Osteoblast (primary cell): ENCODE measurements around the gene FUBP3. TPM values are rescaled to one million over a fixed set of nuclear protein-coding genes. Genes with fewer than 3 reads are reported as not detected.

Experiments used
- DNase-seq: peaks from one replicate; pipeline ENCODE4 v3.0.0; 2011; ENCODE audit warnings: low spot score, mixed read lengths; ENCODE audit not compliant: insufficient read length; ENCODE audit errors: missing footprints
- H2AFZ ChIP-seq: 2 replicates; pipeline ENCODE4 v1.6.0; 2011; ENCODE audit warnings: mild to moderate bottlenecking, low read length
- H3K27ac ChIP-seq: 2 replicates; pipeline ENCODE4 v1.5.1; 2011; ENCODE audit warnings: mild to moderate bottlenecking, low read depth, low read length, moderate library complexity
- H3K27me3 ChIP-seq: 2 replicates; pipeline ENCODE4 v1.6.0; 2012; ENCODE audit warnings: mild to moderate bottlenecking, control low read depth, inconsistent platforms, low read length, moderate library complexity; ENCODE audit not compliant: insufficient read depth
- H3K36me3 ChIP-seq: 2 replicates; pipeline ENCODE4 v1.5.1; 2011; ENCODE audit warnings: mild to moderate bottlenecking, low read length, control low read depth, moderate library complexity; ENCODE audit not compliant: insufficient read depth
- H3K4me1 ChIP-seq: 2 replicates; pipeline ENCODE4 v1.5.1; 2011; ENCODE audit warnings: mild to moderate bottlenecking, low read length, control low read depth, moderate library complexity; ENCODE audit not compliant: insufficient read depth
- H3K4me2 ChIP-seq: 2 replicates; pipeline ENCODE4 v1.6.0; 2011; ENCODE audit warnings: mild to moderate bottlenecking, low read length; ENCODE audit not compliant: insufficient read depth
- H3K4me3 ChIP-seq: fragments of 200-600 bp; sonication (generic); 3 replicates; pipeline ENCODE4 v1.5.1; 2012; ENCODE audit warnings: mild to moderate bottlenecking, low read length, inconsistent platforms; ENCODE audit not compliant: insufficient read depth
- H3K79me2 ChIP-seq: 2 replicates; pipeline ENCODE4 v1.6.0; 2012; ENCODE audit warnings: mild to moderate bottlenecking, low read length, control low read depth, inconsistent platforms; ENCODE audit not compliant: insufficient read depth
- H3K9me3 ChIP-seq: 2 replicates; pipeline ENCODE4 v1.5.1; 2011; ENCODE audit warnings: low read depth, low read length, control low read depth
- H4K20me1 ChIP-seq: 2 replicates; pipeline ENCODE4 v1.6.0; 2012; ENCODE audit warnings: mild to moderate bottlenecking, low read length, control low read depth; ENCODE audit not compliant: insufficient read depth
- CTCF ChIP-seq: IDR thresholded peaks from 2 replicates; pipeline ENCODE4 v1.5.1; 2011; ENCODE audit warnings: mild to moderate bottlenecking, low read depth, low read length, moderate library complexity; ENCODE audit errors: extremely low read depth
- total RNA-seq: library from RNA; depleted of rRNA; stranded (reverse); fragments of >200 nt; gene quantifications from 2 replicates; pipeline ENCODE4 v1.2.3, GENCODE V29; 2012

Gene FUBP3
- total RNA-seq, 1 donor, result 45.6 TPM

- H2AFZ ChIP-seq, result no peak overlapping the region
- H3K4me3 ChIP-seq, result no peak overlapping the region
- H3K4me1 ChIP-seq, result no peaks in the 10 kb centered on the region
- H3K9me3 ChIP-seq, result no peaks in the 10 kb centered on the region
- no peak overlapping the region for H3K27ac ChIP-seq
- no peaks in the 10 kb centered on the region for H3K27me3 ChIP-seq
- H4K20me1 ChIP-seq, result no peaks in the 10 kb centered on the region
- no peak overlapping the region for H3K4me2 ChIP-seq
- H3K79me2 ChIP-seq, result no peaks in the 10 kb centered on the region
- no peaks in the 10 kb centered on the region for H3K36me3 ChIP-seq
- DNase-seq, result no peak
- TF ChIP-seq CTCF, result no peak
Measured at GRCh38 chr9:130675396-130675795, 96.0 kb downstream of the FUBP3 start.

- H3K4me1 ChIP-seq, result peaks cover 10% of the 10 kb centered on the region
- H3K79me2 ChIP-seq, result no peaks in the 10 kb centered on the region
Measured at GRCh38 chr9:130677252-130677651, 97.9 kb downstream of the FUBP3 start.

GRCh38 chr9:130680836-130681768, 101.7 kb downstream of the FUBP3 start:
- peaks cover 12% of the 10 kb centered on the region for H3K4me1 ChIP-seq
- H3K27me3 ChIP-seq, result no peaks in the 10 kb centered on the region
- H3K27ac ChIP-seq, result no peak overlapping the region
- no peaks in the 10 kb centered on the region for H3K79me2 ChIP-seq
- peak; percentile 100 for DNase-seq
- peak overlapping the region; percentile 89 for H2AFZ ChIP-seq
- H3K4me3 ChIP-seq, result peak overlapping the region; percentile 72
- TF ChIP-seq CTCF, result no peak
- no peaks in the 10 kb centered on the region for H4K20me1 ChIP-seq
- H3K9me3 ChIP-seq, result no peaks in the 10 kb centered on the region
- peak overlapping the region; percentile 83 for H3K4me2 ChIP-seq
- H3K36me3 ChIP-seq, result no peaks in the 10 kb centered on the region

More at GRCh38 chr9:130677252-130677651, 97.9 kb downstream of the FUBP3 start:
- Histone ChIP-seq H3K27ac (no peak overlapping the region), H3K36me3 (no peaks in the 10 kb centered on the region), H3K9me3 (no peaks in the 10 kb centered on the region), H4K20me1 (no peaks in the 10 kb centered on the region), H2AFZ (no peak overlapping the region), H3K4me2 (no peak overlapping the region), H3K4me3 (no peak overlapping the region), H3K27me3 (no peaks in the 10 kb centered on the region)
- no peak for DNase-seq
- no peak for TF ChIP-seq CTCF

GRCh38 chr9:130681769-130682420, 102.5 kb downstream of the FUBP3 start:
- H3K27me3 ChIP-seq, result no peaks in the 10 kb centered on the region
- peak overlapping the region; percentile 71 for H2AFZ ChIP-seq
- no peak overlapping the region for H3K27ac ChIP-seq
- no peak for TF ChIP-seq CTCF
- H3K4me2 ChIP-seq, result peak overlapping the region; percentile 83
- H3K36me3 ChIP-seq, result no peaks in the 10 kb centered on the region
- DNase-seq, result no peak
- peaks cover 12% of the 10 kb centered on the region for H3K4me1 ChIP-seq
- peak overlapping the region; percentile 72 for H3K4me3 ChIP-seq
- H3K9me3 ChIP-seq, result no peaks in the 10 kb centered on the region
- no peaks in the 10 kb centered on the region for H3K79me2 ChIP-seq
- no peaks in the 10 kb centered on the region for H4K20me1 ChIP-seq
